Activated naive CD8-positive, alpha-beta T cell treated with anti-CD3 and anti-CD28 coated beads, Interleukin-2, amount 10 ng/mL, durations not matched to agents 7 days and 5 days (primary cell): ENCODE data around the gene RGS7. TPM values are rescaled to one million over a fixed set of nuclear protein-coding genes. Genes with fewer than 3 reads are reported as not detected.

Source experiments
- ATAC-seq: fragments of 150-1000 bp; cut with Tn5 transposase; one replicate; pipeline ENCODE4 v1.10.0; 2021; ENCODE audit warnings: low read depth, moderate library complexity
- POLR2A ChIA-PET: fragments of 350-600 bp; sonication (Branson Sonifier 250); formaldehyde crosslinking; loops from one replicate; lab custom pipeline; 2021; ENCODE audit warnings: antibody characterized with exemption; lab: Charles Lee
- DNase-seq: peaks from one replicate; pipeline ENCODE4 v3.0.0; 2021
- H3K27ac Mint-ChIP-seq: one replicate; pipeline ENCODE4 v1.8.0; 2022; ENCODE audit warnings: mild to moderate bottlenecking, mixed read lengths
- H3K27me3 Mint-ChIP-seq: one replicate; pipeline ENCODE4 v1.8.0; 2022; ENCODE audit warnings: mild to moderate bottlenecking, moderate library complexity, mixed read lengths
- H3K36me3 Mint-ChIP-seq: one replicate; pipeline ENCODE4 v1.8.0; 2021; ENCODE audit warnings: mild to moderate bottlenecking, mixed read lengths
- H3K4me1 Mint-ChIP-seq: one replicate; pipeline ENCODE4 v1.8.0; 2021; ENCODE audit warnings: mixed read lengths
- H3K4me3 Mint-ChIP-seq: one replicate; pipeline ENCODE4 v1.8.0; 2022; ENCODE audit warnings: mild to moderate bottlenecking, moderate library complexity, mixed read lengths
- H3K9me3 Mint-ChIP-seq: one replicate; pipeline ENCODE4 v1.8.0; 2021; ENCODE audit warnings: mixed read lengths
- total RNA-seq, 2 experiments: library from RNA; stranded (reverse); gene quantifications; one replicate each; pipeline ENCODE4 v1.2.3, GENCODE V29; 2021

The RGS7 gene
- total RNA-seq, 2 experiments from 2014 or later: not detected

- no peak for ATAC-seq
- POLR2A ChIA-PET: no interaction called here
- Mint-ChIP-seq H3K4me1 (no peaks in the 10 kb centered on the region), H3K36me3 (peaks cover 1% of the 10 kb centered on the region), H3K9me3 (peaks cover 14% of the 10 kb centered on the region), H3K4me3 (no peak overlapping the region), H3K27me3 (no peaks in the 10 kb centered on the region), H3K27ac (no peak overlapping the region)
- no peak for DNase-seq
Measured at GRCh38 chr1:241276391-241276790, 80.6 kb downstream of the RGS7 start.

GRCh38 chr1:241275981-241276380 lies 81.0 kb downstream of the RGS7 start:
- H3K27me3 Mint-ChIP-seq: no peaks in the 10 kb centered on the region
- no peaks in the 10 kb centered on the region for H3K4me1 Mint-ChIP-seq
- no peak overlapping the region for H3K4me3 Mint-ChIP-seq
- no peak overlapping the region for H3K27ac Mint-ChIP-seq
- POLR2A ChIA-PET: no interaction called here
- peaks cover 1% of the 10 kb centered on the region for H3K36me3 Mint-ChIP-seq
- ATAC-seq (no peak), DNase-seq (no peak)
- H3K9me3 Mint-ChIP-seq: peaks cover 15% of the 10 kb centered on the region

- Mint-ChIP-seq H3K4me1 (no peaks in the 10 kb centered on the region), H3K4me3 (no peak overlapping the region), H3K27me3 (no peaks in the 10 kb centered on the region), H3K36me3 (peaks cover 1% of the 10 kb centered on the region), H3K27ac (no peak overlapping the region), H3K9me3 (peaks cover 15% of the 10 kb centered on the region)
- POLR2A ChIA-PET: no interaction called here
- DNase-seq: no peak
- ATAC-seq: no peak
Measured at GRCh38 chr1:241275226-241275625, 81.8 kb downstream of the RGS7 start.

GRCh38 chr1:241274693-241275092 lies 82.3 kb downstream of the RGS7 start:
- Mint-ChIP-seq H3K27me3 (no peaks in the 10 kb centered on the region), H3K9me3 (peaks cover 15% of the 10 kb centered on the region), H3K36me3 (peaks cover 1% of the 10 kb centered on the region), H3K27ac (no peak overlapping the region), H3K4me3 (no peak overlapping the region), H3K4me1 (no peaks in the 10 kb centered on the region)
- DNase-seq: no peak
- POLR2A ChIA-PET: no interaction called here
- ATAC-seq: no peak

GRCh38 chr1:241272828-241273227 lies 84.2 kb downstream of the RGS7 start:
- no peaks in the 10 kb centered on the region for H3K27me3 Mint-ChIP-seq
- peaks cover 13% of the 10 kb centered on the region for H3K9me3 Mint-ChIP-seq
- DNase-seq (no peak), ATAC-seq (no peak)
- H3K4me3 Mint-ChIP-seq: no peak overlapping the region
- peaks cover 1% of the 10 kb centered on the region for H3K36me3 Mint-ChIP-seq
- H3K27ac Mint-ChIP-seq: no peak overlapping the region
- no peaks in the 10 kb centered on the region for H3K4me1 Mint-ChIP-seq
- POLR2A ChIA-PET: no interaction called here

- POLR2A ChIA-PET: no interaction called here
- H3K27me3 Mint-ChIP-seq: no peaks in the 10 kb centered on the region
- peaks cover 16% of the 10 kb centered on the region for H3K9me3 Mint-ChIP-seq
- no peak overlapping the region for H3K4me3 Mint-ChIP-seq
- ATAC-seq (no peak), DNase-seq (no peak)
- H3K36me3 Mint-ChIP-seq: peaks cover 1% of the 10 kb centered on the region
- no peaks in the 10 kb centered on the region for H3K4me1 Mint-ChIP-seq
- no peak overlapping the region for H3K27ac Mint-ChIP-seq
Measured at GRCh38 chr1:241271427-241271826, 85.6 kb downstream of the RGS7 start.

GRCh38 chr1:241270016-241270415 lies 87.0 kb downstream of the RGS7 start:
- peaks cover 1% of the 10 kb centered on the region for H3K36me3 Mint-ChIP-seq
- no peaks in the 10 kb centered on the region for H3K4me1 Mint-ChIP-seq
- no peak for ATAC-seq
- POLR2A ChIA-PET: no interaction called here
- H3K4me3 Mint-ChIP-seq: no peak overlapping the region
- H3K9me3 Mint-ChIP-seq: peaks cover 16% of the 10 kb centered on the region
- DNase-seq: no peak
- no peaks in the 10 kb centered on the region for H3K27me3 Mint-ChIP-seq
- H3K27ac Mint-ChIP-seq: no peak overlapping the region

- Mint-ChIP-seq H3K36me3 (peaks cover 1% of the 10 kb centered on the region), H3K27ac (no peak overlapping the region), H3K4me3 (no peak overlapping the region), H3K4me1 (no peaks in the 10 kb centered on the region), H3K9me3 (peaks cover 14% of the 10 kb centered on the region), H3K27me3 (no peaks in the 10 kb centered on the region)
- ATAC-seq (no peak), DNase-seq (no peak)
- POLR2A ChIA-PET: no interaction called here
Measured at GRCh38 chr1:241269116-241269515, 87.9 kb downstream of the RGS7 start.

GRCh38 chr1:241266121-241266520 lies 90.9 kb downstream of the RGS7 start:
- no peak overlapping the region for H3K4me3 Mint-ChIP-seq
- H3K36me3 Mint-ChIP-seq: no peaks in the 10 kb centered on the region
- POLR2A ChIA-PET: no interaction called here
- H3K27ac Mint-ChIP-seq: no peak overlapping the region
- ATAC-seq (no peak), DNase-seq (no peak)
- no peaks in the 10 kb centered on the region for H3K4me1 Mint-ChIP-seq
- no peaks in the 10 kb centered on the region for H3K27me3 Mint-ChIP-seq
- peaks cover 5% of the 10 kb centered on the region for H3K9me3 Mint-ChIP-seq

- POLR2A ChIA-PET: no interaction called here
- no peak overlapping the region for H3K4me3 Mint-ChIP-seq
- no peaks in the 10 kb centered on the region for H3K36me3 Mint-ChIP-seq
- no peaks in the 10 kb centered on the region for H3K27me3 Mint-ChIP-seq
- H3K9me3 Mint-ChIP-seq: peaks cover 5% of the 10 kb centered on the region
- no peak overlapping the region for H3K27ac Mint-ChIP-seq
- no peaks in the 10 kb centered on the region for H3K4me1 Mint-ChIP-seq
- ATAC-seq: no peak
- no peak for DNase-seq
Measured at GRCh38 chr1:241265428-241265827, 91.6 kb downstream of the RGS7 start.

GRCh38 chr1:241263346-241263745 lies 93.7 kb downstream of the RGS7 start:
- Mint-ChIP-seq H3K27ac (no peak overlapping the region), H3K9me3 (peaks cover 8% of the 10 kb centered on the region)
- POLR2A ChIA-PET: no interaction called here

GRCh38 chr1:241253471-241253870 lies 103.5 kb downstream of the RGS7 start:
- no peaks in the 10 kb centered on the region for H3K36me3 Mint-ChIP-seq
- H3K4me1 Mint-ChIP-seq: no peaks in the 10 kb centered on the region
- H3K4me3 Mint-ChIP-seq: no peak overlapping the region
- ATAC-seq (no peak), DNase-seq (no peak)
- no peaks in the 10 kb centered on the region for H3K27me3 Mint-ChIP-seq
- H3K9me3 Mint-ChIP-seq: peaks cover 4% of the 10 kb centered on the region
- POLR2A ChIA-PET: no interaction called here
- no peak overlapping the region for H3K27ac Mint-ChIP-seq

More at GRCh38 chr1:241263346-241263745, 93.7 kb downstream of the RGS7 start:
- Mint-ChIP-seq H3K27me3 (no peaks in the 10 kb centered on the region), H3K4me3 (no peak overlapping the region), H3K4me1 (no peaks in the 10 kb centered on the region), H3K36me3 (no peaks in the 10 kb centered on the region)
- ATAC-seq (no peak), DNase-seq (no peak)

- POLR2A ChIA-PET: no interaction called here
- H3K27ac Mint-ChIP-seq: no peak overlapping the region
- DNase-seq: no peak
- ATAC-seq: no peak
- H3K9me3 Mint-ChIP-seq: peaks cover 5% of the 10 kb centered on the region
- no peaks in the 10 kb centered on the region for H3K4me1 Mint-ChIP-seq
- H3K36me3 Mint-ChIP-seq: no peaks in the 10 kb centered on the region
- no peak overlapping the region for H3K4me3 Mint-ChIP-seq
- H3K27me3 Mint-ChIP-seq: no peaks in the 10 kb centered on the region
Measured at GRCh38 chr1:241250465-241250864, 106.5 kb downstream of the RGS7 start.

GRCh38 chr1:241240069-241240468 lies 116.9 kb downstream of the RGS7 start:
- POLR2A ChIA-PET: no interaction called here
- Mint-ChIP-seq H3K9me3 (peaks cover 2% of the 10 kb centered on the region), H3K27me3 (no peaks in the 10 kb centered on the region), H3K4me3 (no peak overlapping the region), H3K4me1 (no peaks in the 10 kb centered on the region), H3K27ac (no peak overlapping the region), H3K36me3 (no peaks in the 10 kb centered on the region)
- DNase-seq (no peak), ATAC-seq (no peak)

GRCh38 chr1:241237873-241238272 lies 119.1 kb downstream of the RGS7 start:
- Mint-ChIP-seq H3K36me3 (no peaks in the 10 kb centered on the region), H3K27ac (no peak overlapping the region), H3K27me3 (no peaks in the 10 kb centered on the region), H3K4me3 (no peak overlapping the region), H3K4me1 (no peaks in the 10 kb centered on the region), H3K9me3 (peaks cover 2% of the 10 kb centered on the region)
- ATAC-seq (no peak), DNase-seq (no peak)
- POLR2A ChIA-PET: no interaction called here
